EH (cell line): Measurements from ENCODE around the gene SLC4A11.

Experiments used
- DNase-seq: peaks from one replicate; pipeline ENCODE4 v3.0.0-alpha.2; 2015; ENCODE audit warnings: low read depth

The SLC4A11 gene

DNA sequence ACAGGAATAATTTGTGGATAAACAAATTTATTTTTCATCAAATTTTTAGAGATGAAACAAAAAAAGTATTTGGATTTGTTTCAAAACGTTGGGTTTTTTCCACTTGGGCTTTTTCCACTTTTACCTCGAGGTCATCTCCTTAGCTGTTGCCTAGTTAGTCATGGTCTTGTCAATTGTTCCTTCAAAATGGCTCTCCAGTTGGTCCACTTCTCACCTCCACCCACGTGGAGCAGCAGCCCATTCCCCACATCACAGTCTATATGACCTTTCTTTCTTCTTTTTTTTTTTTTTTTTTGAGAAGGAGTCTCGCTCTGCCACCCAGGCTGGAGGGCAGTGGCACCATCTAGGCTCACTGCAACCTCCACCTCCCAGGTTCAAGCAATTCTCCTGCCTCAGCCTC, 6.7 kb upstream of the SLC4A11 start:
- no peak for DNase-seq

DNA sequence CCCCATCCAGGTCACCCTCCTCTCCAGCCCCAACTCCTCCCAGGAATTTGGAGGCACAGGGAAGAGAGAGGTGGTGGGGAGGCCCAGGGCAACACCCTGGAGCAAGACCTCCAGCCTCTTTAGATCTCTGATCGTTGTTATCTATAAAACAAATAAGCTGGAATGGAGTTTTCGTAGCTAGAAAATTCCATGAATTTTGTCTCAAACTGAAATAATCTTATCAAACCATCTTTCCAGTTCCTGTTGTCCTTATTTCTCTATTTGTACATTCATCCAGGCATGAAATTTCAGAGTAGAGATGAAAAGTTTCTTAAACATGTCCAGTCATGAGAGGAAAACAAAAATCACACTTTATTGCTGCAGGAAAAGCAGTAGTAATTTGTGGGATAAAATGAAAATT, 6.2 kb upstream of the SLC4A11 start:
- DNase-seq = no peak

DNA sequence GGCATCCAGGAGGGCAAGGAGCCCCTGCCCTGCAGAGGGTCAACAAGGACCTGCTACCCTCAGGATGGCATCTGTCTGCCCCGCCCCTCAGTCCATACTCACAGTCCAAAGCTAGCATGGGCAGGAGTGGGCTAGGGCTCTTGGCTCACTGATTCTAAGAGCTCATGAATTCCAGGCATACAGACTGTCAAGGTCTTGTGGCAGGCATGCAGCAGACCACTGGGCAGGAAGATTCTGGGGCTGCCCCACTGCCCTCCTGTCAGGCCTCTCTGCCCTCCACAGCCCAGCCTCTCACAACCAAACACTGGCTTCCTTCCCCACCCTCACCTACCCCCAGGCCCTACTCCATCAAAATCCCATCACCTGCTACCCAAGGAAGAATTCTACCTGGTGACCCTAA, 5.6 kb upstream of the SLC4A11 start:
- no peak for DNase-seq

DNA sequence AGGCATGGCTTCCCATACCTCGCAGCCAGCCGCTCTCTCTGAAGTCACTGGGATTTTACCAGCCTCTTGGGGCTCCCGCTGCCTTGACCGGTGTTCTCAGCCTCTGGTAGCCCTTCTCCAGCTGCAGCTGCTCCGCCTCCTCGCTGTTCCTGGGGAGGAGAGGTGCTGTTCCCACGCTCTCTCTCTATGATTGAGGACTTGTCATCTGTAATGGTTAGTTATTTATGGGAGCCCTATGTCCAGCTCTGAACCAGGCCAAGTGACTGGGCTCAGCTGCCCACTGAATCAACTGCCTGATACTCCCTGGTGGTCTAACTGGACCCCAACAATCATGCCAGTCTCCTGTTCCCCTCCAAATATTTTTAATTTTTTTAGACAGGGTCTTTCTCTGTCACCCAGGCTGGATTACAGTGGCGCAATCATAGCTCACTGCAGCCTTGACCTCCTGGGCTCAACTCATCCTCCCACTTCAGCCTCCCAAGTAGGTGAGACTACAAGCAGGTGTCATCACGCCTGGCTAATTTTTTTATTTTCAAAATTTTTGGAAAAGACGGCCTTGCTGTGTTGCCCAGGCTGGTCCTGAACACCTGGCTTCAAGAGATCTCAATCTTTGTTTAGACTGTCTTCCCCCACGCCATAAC, 4.8 kb upstream of the SLC4A11 start:
- DNase-seq = no peak

DNA sequence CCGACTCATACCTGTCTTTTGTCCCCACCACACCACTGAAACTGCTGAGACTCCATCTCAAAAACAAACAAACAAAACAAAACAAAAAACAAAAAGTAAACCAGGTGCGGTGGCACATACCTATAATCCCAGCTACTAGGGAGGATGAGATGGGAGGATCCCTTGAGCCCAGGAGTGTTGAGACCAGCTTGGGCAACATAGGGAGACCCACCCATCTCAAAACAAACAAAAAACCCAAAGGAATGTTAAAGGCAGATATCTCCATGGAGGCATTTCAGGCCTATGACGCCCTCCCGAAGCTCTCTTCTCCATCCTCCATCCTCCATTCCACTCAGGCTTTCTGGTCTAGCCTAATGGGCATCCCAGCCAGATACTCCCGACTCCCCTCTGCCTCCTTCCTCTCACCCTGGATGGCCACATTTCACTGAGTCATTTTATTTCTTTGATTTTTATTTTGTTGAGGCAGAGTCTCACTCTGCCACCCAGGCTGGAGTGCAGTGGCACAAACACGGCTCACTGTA, 3.2 kb upstream of the SLC4A11 start:
- peak; percentile 49 for DNase-seq

DNA sequence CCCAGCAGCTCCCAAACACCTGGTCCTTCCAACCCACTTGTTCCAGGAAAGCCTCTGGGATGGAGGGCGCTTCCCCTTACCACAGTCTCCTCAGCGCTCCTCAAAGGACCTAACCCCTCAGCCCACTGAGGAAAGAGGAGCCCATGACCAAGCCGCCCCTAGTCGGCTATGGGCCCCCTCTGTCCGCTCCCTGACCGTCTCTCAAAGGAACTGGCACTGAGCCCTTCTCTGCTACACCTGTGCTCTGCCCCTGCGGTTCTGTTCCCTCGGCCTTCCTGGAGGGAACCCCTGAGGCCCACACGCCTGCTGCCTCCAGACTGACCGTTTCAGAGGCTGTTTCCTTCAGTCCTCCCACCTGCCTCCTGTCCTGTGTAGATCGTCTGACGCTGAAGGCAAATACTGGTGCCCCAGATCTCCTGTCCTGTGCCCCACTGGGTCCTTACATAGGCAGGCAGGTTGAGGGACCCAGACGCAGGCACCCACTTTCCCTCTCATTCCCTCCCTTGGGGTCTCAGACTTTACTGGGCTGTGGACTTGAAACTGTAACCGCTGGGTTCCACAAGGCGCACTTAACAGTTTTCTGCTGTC, 1.9 kb upstream of the SLC4A11 start:
- no peak for DNase-seq

DNA sequence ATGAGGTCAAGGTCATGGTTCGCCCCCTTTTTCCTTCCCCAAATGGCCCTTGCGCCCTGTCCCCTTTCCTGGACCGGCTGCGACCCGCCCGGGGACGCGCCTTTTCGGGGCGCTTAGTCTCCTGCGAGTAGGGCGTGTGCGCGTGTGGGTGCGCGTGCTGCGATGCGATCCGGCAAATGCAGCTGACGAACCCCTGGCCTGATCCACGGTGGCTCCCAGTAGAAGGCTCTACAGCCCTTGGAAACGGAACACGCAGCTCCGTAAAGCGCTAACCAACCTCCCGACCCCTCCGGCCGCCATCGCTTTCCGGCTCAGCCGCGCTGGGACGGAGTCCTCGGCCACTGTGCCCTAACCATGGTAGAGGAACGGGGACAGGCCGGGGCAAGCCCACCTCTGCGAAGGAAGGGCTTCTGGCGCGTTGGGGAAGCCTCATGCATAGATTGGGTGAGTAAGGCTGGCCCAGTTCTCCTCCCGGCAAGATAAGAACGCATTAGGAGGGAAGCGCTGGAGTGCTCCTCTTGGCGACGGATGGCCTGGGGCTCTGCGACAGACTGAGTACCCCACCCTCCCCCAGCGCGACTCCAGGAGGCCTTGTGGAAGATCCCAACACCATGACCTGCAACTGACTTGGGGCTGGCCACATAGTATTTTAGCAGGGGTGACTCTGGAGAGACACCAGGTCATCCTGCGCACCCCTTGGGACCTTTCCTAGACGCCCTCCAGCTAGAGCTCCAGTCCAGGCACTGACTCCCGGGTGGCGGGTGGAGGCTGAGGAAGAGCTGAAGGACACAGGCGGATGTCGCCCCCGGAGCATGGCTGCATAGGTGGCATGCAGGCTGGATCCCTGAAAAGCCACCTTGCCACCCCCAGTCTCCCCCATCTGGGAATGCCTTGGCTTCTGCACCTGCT, 1.1 kb upstream of the SLC4A11 start:
- peak; percentile 32 for DNase-seq

DNA sequence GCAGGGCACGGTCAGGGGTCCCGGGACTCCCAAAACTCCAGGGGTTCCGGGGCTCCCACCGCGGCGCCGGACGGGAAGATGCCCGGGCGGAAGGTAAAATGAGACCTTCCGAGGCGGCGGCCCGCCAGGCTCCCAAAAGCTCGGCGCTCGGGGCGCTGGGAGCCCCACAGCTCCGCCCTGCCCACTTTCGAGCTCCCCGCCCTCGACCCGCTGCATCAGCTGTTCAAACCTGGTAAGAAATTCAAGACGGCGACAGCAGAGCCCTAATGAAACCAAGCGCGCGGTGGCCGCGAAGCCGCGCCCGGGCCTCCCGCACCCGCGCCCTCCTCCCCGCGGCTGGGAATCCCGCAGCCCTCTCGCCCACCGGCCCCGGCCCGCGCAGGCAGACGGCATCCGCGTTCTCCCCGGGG, 369 bp downstream of the SLC4A11 start:
- peak; percentile 44 for DNase-seq

DNA sequence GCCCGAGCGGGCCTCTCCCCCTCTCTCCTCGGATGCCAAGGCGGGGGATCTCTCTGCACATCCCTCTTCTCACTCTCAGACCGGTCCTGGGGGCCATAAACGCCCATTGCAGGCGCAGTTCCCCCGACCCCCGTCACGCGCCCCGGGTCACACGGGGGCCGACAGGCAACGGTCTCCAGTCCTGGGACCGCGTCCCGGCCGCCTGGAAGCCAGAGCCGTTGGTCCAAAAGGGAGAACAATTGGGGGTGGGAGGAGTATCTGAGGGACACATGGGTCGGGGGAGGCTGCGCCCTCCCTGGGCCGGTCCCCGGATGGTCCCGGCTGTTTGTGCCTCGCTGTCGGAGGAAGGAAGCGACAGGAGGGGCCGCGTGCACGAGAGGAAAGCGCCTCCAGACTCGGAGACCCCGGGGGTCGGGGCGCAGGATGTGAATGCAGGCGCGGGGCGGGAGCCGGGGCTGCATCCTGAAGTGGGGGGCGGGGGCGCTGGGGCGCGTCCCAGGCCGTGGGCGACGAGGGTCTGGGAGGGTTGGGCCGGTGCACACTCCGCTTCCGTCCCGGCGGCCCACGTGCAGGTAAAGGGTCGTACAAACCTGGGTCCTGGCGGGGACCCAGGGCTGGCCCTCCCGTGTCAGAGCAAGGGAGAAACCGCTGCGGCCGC, 903 bp downstream of the SLC4A11 start:
- no peak for DNase-seq

DNA sequence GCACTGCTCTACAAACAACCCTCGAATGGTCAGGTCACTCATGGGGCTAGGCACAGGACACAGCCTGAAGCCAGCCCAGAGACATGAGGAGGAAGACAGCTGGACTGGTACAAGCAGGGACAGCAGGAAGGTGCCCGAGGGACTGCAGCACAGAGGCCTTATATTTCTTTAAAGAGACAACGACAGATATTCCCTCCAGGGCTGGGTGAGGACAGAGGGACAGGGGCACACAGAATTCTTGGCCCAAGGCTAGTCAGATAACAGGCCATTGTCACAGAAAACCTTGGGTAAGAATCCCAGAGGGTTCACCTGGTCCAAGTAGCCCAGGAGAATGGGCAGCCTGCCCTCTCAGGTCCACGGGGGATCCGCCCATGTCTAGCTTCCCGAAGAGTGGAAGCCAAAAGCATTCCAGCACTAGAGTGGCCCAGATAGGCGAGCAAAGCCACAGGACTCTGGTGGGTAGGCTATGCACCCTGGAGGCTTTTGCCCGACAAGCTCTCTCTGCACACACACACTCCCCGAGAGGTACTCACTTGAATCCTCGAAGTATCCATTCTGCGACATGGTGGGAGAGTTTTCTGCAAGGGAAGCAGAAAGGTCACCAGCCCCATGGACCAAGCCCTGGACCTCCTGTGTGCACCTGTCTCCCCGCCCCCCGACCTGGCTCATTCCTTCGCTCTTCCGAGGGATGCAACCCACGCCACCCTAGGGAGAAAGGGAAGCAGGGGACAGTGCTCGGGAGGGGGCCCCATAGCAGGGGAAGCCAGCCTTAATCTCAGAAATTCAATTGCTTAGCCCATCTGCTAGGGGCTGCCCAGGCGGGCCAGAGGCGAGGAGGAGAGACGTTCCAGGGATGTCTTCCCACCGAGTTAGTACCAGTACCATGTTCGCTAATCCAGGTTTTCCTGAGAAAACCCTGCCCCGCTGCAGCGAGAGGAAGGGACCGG, 1.7 kb downstream of the SLC4A11 start:
- no peak for DNase-seq

DNA sequence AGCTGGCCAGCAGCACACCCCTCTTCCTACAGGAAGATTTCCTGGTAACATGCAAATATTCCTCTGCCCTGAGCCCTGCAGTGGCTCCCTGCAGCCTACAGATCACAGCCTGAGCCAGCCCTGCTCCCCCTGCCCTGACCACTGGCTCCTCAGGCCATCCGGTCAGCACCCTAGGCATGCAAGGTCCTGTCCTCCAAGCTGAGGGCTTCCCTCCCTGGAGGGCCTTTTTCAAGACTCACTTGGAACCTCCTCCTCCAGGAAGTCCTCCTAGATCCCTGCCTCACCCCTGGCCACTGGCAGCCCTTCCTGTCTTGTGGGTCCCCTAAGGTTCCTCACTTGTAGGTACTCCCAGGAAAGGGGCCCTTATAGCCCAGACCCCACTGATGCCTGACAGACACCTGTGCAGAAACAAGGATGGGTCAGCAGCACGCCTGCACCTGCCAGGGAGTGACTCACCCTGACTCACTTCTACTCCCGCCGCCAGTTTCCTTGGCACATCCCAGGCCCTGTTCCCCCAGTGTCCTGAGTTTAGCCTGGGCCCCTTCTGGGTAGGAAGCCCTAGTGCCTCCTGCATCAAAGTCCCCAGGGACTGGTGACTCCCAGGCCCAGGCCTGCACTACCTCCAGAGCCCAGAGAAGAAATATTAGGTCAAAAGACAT, 3.2 kb downstream of the SLC4A11 start:
- DNase-seq = peak; percentile 35

DNA sequence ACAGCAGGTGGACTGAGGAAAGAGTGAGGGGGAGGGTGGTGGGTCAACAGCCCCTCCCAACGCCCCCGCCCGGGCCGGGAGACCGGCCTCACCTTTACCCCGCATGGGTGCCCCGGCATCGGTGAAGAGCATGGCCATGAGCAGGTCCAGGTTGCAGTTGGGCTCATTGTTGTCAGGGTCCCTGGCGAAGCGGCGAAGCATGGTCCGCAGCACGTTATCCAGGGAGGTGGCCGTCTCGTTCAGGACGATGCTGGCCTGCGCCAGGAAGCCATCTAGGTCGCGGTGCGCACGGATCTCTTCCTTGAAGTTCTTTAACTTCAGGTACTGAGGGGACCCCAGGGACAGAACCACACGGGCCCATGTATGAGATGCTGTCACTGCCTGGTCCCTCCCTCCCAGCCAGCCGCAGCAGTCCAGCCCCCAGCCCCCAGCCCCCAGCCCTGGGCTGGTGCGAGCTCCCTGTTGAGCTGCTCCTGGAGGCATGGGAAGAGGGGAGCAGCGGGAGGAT, 4.9 kb downstream of the SLC4A11 start:
- DNase-seq = no peak

DNA sequence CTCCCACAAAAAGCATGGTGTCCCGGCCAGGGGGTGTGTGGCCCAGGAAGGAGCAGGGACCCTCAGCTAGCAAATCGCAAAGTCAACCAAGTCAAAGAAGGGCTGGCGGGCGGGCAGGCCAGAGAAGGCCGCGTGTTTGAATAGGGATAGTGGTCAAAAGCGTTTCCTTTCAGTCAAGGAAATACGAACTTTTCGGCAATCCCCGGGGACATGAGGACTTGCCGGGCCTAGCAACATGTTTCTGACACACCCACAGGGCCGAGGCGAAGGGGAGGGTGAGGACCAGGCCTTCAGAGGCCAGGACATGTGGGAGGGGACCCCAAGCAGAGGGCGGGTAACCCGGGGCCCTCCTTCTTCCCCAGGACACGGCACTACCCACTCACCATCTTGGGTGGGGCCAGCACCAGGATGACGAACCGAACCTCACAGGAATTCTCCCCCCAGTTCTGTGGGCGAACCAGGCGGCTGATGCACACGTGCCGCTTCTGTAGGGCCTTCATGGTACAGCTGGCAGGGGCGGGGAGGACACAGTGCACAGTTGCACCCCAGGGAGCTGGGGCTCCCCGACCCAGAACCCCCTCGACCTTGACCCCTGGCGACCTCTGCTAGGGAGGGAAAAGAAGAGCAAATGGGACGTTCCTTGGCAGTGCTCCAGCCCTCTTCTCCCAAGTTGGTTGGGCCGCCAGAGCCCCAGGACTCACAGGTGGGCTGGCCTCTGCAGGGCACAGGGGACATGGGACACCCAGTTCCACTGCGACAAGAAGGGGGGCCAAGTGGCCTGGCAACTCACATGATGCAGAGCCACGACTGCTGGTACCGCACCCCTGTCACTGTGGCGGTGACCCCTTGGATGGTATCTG, 5.6 kb downstream of the SLC4A11 start:
- DNase-seq = no peak

DNA sequence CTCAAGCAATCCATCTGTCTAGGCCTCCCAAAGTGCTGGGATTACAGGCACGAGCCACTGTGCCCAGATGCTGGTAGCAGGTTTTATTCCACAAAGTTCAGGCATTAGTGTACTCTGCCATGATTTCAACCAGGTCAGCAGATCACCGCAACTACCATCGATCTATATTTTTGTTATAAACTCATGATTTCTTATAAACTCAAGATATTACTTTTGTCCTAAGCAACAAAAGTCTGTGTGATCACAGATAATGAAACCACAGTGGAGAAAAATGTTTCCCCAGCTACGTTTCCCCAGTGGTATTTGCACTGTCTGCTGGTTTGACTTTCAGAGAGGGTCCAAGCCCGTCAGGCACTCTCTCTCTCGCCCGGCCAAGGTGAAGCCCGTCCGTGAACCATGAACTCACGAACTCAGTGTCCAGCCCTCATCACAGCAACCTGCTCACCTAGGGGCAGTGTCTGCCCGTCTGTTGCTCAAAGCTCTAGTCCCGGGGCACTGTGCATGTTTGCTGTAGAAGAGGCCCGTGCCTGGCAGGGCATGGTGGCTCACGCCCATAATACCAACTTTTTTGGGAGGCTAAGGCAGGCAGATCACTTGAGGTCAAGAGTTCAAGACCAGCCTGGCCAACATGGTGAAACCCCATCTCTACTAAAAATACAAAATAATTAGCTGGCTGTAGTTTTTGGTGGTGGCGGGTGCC, 7.0 kb downstream of the SLC4A11 start:
- DNase-seq = no peak

DNA sequence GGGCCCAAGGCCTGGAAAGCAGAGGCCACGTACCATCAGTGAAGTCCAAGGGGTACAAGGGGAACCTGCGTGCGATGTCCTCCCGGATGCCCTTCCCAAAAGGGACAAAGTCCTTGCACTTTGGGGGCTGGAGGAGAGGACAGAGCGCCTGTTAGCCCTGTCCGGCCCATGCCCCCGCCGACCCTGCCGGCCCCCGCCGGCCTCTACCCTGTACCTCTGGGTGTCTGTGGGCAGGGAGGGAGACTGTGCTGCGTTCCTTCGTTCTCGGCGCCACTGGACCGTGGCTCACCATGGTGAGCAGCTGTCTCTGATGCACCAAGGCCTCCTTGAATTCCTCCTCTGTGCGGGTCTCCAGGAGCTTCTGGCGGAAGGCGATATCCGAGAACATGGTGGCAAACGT, 7.9 kb downstream of the SLC4A11 start:
- no peak for DNase-seq

DNA sequence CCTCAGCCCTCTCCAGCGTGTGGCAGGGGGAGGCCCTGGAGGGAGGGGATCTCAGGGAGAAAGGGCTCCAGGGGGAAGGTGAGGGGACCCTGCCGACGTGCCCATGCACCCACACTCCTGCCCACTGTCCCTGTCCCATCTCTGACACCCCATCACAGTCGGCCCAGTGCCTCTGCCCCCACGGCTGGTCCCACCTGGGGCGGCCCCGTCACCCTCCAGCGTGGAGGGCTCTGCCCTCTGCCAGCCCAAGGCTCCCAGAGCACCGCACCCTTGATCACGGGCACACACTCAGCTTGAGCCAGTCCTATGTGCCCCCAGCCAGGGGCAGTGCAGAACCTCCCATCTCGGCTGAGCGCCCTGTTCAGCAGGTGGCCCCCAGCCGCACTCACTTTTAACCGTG, 9.2 kb downstream of the SLC4A11 start:
- DNase-seq = no peak

DNA sequence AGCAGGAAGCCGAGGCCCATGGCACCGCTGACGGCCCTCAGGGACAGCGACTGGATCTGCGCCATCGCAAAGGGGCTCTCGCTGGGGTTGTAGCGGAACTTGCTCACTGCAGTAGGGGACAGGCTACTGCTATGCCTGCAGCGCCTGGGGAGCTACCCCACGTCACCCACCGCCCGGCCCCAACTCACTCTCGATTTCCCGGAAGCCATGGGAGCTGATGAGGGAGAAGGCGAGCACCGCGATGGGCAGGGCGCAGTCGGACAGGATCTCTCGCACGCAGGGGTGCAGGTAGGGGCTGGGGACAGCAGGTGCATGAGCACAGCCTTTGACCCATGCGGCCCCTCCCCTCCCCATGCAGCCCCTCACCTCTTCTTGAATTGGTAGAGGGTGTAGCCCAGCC, 9.8 kb downstream of the SLC4A11 start:
- DNase-seq = no peak

DNA sequence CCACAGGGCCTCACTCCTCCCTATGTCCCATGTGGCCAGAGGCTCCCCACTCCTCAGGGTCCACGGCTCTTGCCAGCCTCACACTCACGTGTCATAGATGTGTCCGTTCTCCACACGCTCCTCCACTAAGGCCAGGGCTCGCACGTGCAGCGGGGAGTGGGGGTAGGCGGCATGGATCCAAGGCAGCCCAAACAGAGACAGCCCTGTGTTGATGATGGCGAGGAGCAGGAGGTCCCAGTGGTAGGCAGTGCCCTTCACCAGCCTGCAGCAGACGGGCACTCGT, 10.3 kb downstream of the SLC4A11 start:
- no peak for DNase-seq
